Stimulated activated CD4-positive, alpha-beta T cell treated with anti-CD3 and anti-CD28 coated beads, Interleukin-15, amount 100 ng/mL, for 24 hours (primary cell): ENCODE measurements around the gene MPHOSPH10.
A peak's percentile ranks its signal among the peaks of the same experiment; 100 is the strongest.
"Not testable (repeated sequence)": the region's sequence is repeated elsewhere in the genome, so short reads cannot be mapped to it uniquely, and the experiment has no call there.

ENCODE experiments used
- DNase-seq: peaks from one replicate; pipeline ENCODE4 v3.0.0-alpha.2; 2020

The MPHOSPH10 gene, protein sequence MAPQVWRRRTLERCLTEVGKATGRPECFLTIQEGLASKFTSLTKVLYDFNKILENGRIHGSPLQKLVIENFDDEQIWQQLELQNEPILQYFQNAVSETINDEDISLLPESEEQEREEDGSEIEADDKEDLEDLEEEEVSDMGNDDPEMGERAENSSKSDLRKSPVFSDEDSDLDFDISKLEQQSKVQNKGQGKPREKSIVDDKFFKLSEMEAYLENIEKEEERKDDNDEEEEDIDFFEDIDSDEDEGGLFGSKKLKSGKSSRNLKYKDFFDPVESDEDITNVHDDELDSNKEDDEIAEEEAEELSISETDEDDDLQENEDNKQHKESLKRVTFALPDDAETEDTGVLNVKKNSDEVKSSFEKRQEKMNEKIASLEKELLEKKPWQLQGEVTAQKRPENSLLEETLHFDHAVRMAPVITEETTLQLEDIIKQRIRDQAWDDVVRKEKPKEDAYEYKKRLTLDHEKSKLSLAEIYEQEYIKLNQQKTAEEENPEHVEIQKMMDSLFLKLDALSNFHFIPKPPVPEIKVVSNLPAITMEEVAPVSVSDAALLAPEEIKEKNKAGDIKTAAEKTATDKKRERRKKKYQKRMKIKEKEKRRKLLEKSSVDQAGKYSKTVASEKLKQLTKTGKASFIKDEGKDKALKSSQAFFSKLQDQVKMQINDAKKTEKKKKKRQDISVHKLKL

GRCh38 chr2:71130152-71130904, at the start of gene MPHOSPH10, which contains the start of gene MCEE:
TSS of gene MPHOSPH10 (plus strand) at chr2:71130634. CDS start at chr2:71130666, 32 bp downstream.
TSS of gene MCEE (minus strand) at chr2:71130229. CDS start at chr2:71130219, 10 bp downstream.
- peak; percentile 93 for DNase-seq

DNA sequence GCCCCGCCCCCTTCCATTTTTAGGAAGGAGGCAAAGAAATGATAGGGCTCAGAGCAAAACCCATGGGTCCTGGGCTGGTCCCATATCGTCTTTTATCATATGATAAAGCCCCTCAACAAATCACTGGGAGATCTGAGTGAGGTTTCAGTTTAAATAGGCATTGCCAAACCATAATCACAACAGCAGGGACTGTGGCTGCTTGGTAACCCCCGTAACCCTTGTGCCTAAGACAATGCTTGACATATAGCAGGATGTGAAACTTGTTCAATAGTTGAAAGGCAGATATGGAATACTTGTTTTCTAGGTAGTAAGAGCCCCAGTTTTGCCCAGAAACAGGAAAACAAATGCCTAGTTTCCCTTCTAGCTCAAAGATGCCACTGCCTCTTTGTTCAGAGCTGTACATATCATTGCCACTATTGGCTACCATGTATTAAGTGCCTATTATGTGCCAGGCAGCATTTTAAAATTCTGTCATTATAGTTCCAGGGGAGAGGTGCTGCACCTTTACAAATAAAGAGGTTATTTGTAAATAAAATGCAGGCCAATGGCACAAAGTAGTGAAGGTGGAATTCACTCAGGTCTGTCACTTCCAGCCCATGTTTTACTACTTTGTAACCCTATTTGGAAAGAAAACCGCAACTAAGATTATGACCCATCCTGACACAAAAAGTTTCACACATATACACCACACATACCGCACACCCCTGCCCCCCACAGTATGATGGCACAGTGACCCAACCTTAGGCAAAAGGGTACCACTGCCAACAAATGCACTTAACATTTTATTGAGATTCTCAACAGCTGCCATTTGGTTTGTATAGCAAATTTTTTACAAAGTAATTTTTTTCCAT, 47.8 kb upstream of the MPHOSPH10 start:
- peak; percentile 74 for DNase-seq

DNA sequence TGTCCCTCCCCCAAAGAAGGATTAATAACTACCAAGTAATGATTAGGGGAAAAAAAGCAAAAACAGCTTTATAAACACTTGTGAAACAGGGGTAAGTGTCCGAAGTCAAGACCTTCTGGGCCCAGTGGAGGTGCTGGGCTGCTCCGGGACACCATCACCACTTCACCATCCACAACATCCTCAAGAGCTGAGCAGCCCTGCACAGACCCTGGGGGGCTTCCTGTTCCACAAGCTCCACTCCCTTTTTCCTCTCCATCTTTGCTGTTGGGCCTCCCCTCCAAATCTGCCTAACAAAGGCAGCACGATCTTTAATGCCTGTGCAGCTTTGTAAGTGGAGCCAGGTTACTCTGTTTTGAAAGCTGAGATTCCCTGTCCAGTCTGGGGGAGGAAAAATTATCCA, 47.1 kb upstream of the MPHOSPH10 start:
- not testable (repeated sequence) for DNase-seq

GRCh38 chr2:71083752-71084312, 46.6 kb upstream of the MPHOSPH10 start:
- not testable (repeated sequence) for DNase-seq

DNA sequence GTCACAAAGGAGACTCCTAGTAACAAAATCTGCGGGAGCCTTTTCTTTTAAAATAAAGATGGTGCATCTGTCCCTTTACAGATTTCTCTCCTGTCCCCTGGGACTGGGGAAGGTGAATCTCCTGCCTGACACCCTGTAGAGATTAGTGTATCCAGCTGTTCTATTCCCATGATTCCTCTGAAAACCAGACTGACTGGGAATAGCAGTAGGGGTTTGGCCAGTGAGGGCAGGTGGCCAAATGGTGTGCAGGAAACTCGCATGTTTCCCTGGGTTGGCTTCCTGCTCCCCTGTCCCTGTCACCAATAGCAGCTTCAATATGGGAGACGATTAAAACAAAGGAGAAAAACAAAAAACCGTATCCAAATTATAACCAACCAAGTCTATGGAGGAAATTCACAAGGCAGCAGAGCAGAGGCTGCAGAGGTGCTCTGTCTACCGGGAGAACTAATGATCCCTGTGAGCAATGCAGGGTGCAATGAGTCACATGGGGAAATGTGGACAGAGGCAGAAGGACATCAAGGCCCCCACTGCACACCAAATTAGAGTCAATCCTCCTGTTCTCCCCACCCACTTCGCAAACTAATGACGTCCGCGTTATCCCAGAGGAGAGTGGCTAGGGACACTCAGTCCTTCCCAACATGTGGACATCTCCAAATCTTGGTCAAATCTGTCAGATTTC, 45.0 kb upstream of the MPHOSPH10 start:
- DNase-seq, result not testable (repeated sequence)

DNA sequence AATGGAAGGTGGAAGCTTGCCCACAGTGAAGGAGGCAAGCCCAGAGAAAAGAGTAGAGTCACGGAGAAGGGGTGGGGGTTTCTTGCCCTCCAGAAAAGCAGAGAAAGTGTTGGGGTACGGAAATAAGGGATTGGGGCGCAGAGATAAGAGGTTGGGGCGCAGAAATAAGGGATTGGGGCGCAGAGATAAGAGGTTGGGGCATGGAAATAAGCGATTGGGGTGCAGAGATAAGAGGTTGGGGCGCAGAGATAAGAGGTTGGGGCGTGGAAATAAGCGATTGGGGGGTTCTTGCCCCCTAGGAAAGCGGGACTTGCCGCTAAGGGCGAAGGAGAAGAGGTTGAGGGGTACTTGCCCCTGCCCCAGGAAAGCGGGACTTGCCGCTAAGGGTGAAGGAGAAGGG, 41.0 kb upstream of the MPHOSPH10 start:
- not testable (repeated sequence) for DNase-seq

DNA sequence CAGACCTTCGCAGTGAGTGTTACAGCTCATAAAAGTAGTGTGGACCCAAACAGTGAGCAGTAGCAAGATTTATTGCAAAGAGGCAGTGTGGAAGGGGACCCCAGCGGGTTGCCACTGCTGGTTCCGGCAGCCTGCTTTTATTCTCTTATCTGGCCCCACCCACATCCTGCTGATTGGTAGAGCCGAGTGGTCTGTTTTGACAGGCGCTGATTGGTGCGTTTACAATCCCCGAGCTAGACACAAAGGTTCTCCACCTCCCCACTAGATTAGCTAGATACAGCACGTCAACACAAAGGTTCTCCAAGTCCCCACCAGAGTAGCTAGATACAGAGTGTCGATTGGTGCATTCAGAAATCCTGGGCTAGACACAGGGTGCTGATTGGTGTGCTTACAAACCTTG, 38.6 kb upstream of the MPHOSPH10 start:
- not testable (repeated sequence) for DNase-seq

GRCh38 chr2:71092491-71093260, 37.8 kb upstream of the MPHOSPH10 start:
- not testable (repeated sequence) for DNase-seq

DNA sequence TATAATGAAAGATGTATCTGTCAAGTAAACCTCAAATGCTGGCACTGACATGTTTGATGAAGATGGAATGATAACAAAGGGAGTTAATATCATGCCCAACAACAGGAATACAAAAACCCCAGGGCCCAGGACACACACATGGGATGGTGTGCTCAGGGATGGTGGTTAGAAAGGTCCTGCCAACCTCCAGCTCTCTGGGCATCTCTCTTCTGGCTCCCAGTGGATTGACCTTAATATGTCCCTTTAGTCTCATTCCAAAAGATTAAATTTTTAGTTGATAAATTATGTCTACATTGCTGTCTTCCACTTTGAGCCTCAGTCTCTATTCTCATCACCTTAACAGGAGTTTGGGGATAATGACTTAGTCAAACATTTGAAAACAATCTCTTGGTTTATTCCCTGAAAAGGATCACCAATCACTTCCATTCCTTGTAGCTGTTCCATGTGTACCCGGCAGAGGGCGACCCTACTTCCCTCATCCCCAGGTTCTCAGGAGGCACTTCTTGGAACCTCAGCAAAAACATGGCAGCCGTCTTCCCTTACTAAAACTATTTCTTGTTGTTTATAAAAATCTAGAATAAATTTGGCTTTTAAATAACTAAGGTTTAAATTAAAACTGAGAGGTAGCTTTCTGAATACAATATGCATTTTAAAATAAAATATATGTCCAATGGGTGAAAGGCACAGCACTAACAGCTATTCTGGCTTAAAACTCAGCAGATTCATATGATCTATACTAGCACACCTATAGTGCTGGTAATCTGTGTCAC, 30.1 kb upstream of the MPHOSPH10 start:
- DNase-seq, result peak; percentile 68

GRCh38 chr2:71101656-71102055, 28.8 kb upstream of the MPHOSPH10 start:
- DNase-seq, result no peak

DNA sequence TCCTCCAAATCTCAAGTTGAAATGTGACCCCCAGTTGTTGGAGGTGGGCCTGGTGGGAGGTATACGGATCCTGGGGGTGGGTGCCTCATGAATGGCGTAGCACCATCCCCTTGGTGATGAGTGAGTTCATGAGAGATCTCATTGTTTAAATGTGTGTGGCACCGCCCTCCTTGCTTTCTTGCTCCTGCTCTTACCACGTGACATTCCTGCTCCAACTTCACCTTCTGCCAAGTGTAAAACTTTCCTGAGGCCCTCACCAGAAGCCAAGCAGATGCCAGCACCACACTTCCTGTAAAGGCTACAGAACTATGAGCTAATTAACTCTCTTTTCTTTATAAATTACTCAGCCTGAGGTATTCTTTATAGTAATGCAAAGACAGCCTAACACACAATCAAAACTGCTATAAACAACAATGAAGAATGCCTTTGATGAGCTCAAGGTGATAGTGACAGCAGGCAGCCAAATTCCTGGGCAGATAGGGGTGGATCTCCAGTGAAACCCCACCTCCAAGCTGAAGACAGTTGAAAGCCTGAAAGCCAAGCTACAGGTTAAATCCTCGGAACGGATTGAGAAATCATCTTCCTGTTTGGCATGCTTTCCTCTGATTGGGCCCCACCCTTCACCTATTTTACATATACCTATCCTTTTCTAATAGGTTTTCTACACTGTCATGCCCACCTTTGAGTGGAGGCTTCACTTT, 27.3 kb upstream of the MPHOSPH10 start:
- DNase-seq, result no peak

DNA sequence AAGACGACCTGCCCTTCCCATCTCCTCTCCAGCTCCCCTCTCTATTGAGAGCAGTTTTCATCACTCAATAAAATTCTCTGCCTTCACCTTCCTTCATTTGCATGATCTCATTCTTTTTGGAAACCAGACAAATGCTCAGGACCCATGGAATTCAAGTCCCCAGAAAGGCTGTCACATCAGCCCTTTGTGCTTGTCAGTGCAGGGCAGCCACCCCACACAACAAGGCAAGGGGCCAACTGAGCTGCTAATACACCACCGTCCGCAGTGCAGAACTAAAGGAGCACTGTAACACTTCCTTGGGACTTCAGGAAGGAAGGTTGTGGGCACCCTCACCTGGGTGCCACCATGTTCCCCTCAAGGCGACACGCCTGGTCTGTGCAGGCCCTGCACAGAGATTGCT, 26.6 kb upstream of the MPHOSPH10 start:
- no peak for DNase-seq

GRCh38 chr2:71106463-71106862, 24.0 kb upstream of the MPHOSPH10 start:
- not testable (repeated sequence) for DNase-seq

DNA sequence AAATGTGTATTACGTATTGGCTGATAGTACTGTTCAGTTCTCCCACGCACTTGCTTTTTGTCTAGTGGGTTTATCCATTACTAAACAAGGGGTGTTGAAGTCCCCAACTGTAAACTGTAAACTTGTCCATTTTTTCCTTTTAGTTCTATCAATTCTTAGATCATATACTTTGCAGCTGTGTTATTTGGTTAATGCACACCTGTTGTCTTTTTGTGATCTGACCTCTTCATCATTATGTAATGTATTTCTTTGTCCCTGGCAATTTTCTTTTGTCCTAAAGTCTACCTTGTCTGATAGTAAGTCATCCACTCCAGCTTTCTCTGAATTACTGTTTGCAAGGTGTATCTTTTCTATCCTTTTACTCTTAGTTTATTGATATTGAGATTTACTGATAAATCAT, 22.3 kb upstream of the MPHOSPH10 start:
- DNase-seq, result no peak

GRCh38 chr2:71113843-71114242, 16.6 kb upstream of the MPHOSPH10 start:
- no peak for DNase-seq

DNA sequence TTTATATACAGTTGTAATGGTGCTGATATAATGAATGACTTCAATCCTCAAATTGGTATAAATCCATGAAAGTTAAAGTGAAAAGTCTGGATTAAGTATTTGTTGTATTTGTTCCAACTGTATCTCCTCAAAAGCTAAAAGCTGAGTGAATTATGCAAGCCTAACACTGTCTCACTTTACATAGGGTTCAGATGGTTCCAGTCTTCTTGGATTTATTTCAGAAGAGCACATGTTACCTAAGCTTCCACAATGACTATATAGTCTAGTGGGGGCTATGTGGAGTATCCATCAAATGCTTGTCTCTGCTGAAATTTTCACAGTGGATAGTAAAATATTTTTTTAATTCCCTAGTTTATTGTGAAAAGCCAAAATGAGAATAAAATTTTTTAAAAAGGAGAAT, 13.4 kb upstream of the MPHOSPH10 start:
- no peak for DNase-seq

DNA sequence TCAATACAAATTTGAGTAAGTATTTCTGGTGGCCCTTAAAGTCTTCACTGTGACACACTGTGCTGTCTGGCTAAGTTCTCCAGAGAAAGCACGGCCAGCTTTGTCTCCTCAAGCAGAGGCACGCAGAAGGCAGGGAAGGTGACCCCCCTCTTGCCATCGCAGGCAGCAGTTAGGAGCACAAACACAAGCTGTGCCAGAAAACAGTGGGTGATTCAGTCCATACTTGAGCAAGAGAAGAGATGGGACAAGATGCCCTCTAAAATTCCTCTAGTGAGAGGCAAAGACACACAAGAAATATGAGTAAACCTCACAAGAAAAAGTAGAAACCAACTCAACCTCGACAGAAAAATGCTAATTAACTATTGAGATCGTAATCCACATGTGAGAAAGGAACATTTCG, 10.2 kb upstream of the MPHOSPH10 start:
- no peak for DNase-seq

GRCh38 chr2:71121479-71121878, 9.0 kb upstream of the MPHOSPH10 start:
- no peak for DNase-seq
